T-helper 2 cell treated with Interferon-gamma antibody and Interleukin-4, amounts not matched to agents 5 μg/mL and 100 μg/mL, for 36 hours (primary cell): ENCODE measurements around the gene TSPAN11.

Experiments used
- DNase-seq: peaks from one replicate; pipeline ENCODE4 v3.0.0; 2021; ENCODE audit warnings: low spot score
- H3K27ac Mint-ChIP-seq: one replicate; pipeline ENCODE4 v1.8.0; 2021; ENCODE audit warnings: mild to moderate bottlenecking, mixed read lengths
- H3K27me3 Mint-ChIP-seq: one replicate; pipeline ENCODE4 v1.8.0; 2021; ENCODE audit warnings: low read depth, mixed read lengths
- H3K36me3 Mint-ChIP-seq: one replicate; pipeline ENCODE4 v1.8.0; 2021; ENCODE audit warnings: low read depth, mixed read lengths
- H3K4me1 Mint-ChIP-seq: one replicate; pipeline ENCODE4 v1.8.0; 2021; ENCODE audit warnings: low read depth, mixed read lengths
- H3K4me3 Mint-ChIP-seq: one replicate; pipeline ENCODE4 v1.8.0; 2022; ENCODE audit warnings: mild to moderate bottlenecking, moderate library complexity, mixed read lengths
- H3K9me3 Mint-ChIP-seq: one replicate; pipeline ENCODE4 v1.8.0; 2021; ENCODE audit warnings: mixed read lengths

Gene TSPAN11

GRCh38 chr12:30973175-30973574 is 46.6 kb downstream of the TSPAN11 start:
- peaks cover 4% of the 10 kb centered on the region for H3K27me3 Mint-ChIP-seq
- no peaks in the 10 kb centered on the region for H3K4me1 Mint-ChIP-seq
- no peaks in the 10 kb centered on the region for H3K36me3 Mint-ChIP-seq
- H3K4me3 Mint-ChIP-seq = no peak overlapping the region
- no peak for DNase-seq
- no peaks in the 10 kb centered on the region for H3K9me3 Mint-ChIP-seq
- H3K27ac Mint-ChIP-seq = no peak overlapping the region

GRCh38 chr12:30973830-30974229 is 47.3 kb downstream of the TSPAN11 start:
- peaks cover 4% of the 10 kb centered on the region for H3K27me3 Mint-ChIP-seq
- no peaks in the 10 kb centered on the region for H3K36me3 Mint-ChIP-seq
- no peak overlapping the region for H3K27ac Mint-ChIP-seq
- DNase-seq = no peak
- H3K4me3 Mint-ChIP-seq = no peak overlapping the region
- H3K9me3 Mint-ChIP-seq = no peaks in the 10 kb centered on the region
- H3K4me1 Mint-ChIP-seq = no peaks in the 10 kb centered on the region

- H3K27ac Mint-ChIP-seq = no peak overlapping the region
- H3K36me3 Mint-ChIP-seq = no peaks in the 10 kb centered on the region
- H3K9me3 Mint-ChIP-seq = no peaks in the 10 kb centered on the region
- H3K27me3 Mint-ChIP-seq = peaks cover 4% of the 10 kb centered on the region
- DNase-seq = no peak
- no peaks in the 10 kb centered on the region for H3K4me1 Mint-ChIP-seq
- no peak overlapping the region for H3K4me3 Mint-ChIP-seq
Measured at GRCh38 chr12:30974746-30975500, 48.4 kb downstream of the TSPAN11 start.

GRCh38 chr12:30975581-30975980 is 49.0 kb downstream of the TSPAN11 start:
- H3K27me3 Mint-ChIP-seq = peaks cover 4% of the 10 kb centered on the region
- no peaks in the 10 kb centered on the region for H3K9me3 Mint-ChIP-seq
- no peak overlapping the region for H3K4me3 Mint-ChIP-seq
- H3K27ac Mint-ChIP-seq = no peak overlapping the region
- DNase-seq = no peak
- H3K36me3 Mint-ChIP-seq = no peaks in the 10 kb centered on the region
- no peaks in the 10 kb centered on the region for H3K4me1 Mint-ChIP-seq

- no peak for DNase-seq
- Mint-ChIP-seq H3K36me3 (no peaks in the 10 kb centered on the region), H3K4me1 (no peaks in the 10 kb centered on the region), H3K27me3 (peaks cover 2% of the 10 kb centered on the region), H3K4me3 (no peak overlapping the region), H3K9me3 (no peaks in the 10 kb centered on the region), H3K27ac (no peak overlapping the region)
Measured at GRCh38 chr12:30976206-30976605, 49.7 kb downstream of the TSPAN11 start.

- Mint-ChIP-seq H3K9me3 (no peaks in the 10 kb centered on the region), H3K4me3 (no peak overlapping the region), H3K36me3 (no peaks in the 10 kb centered on the region), H3K4me1 (no peaks in the 10 kb centered on the region), H3K27ac (no peak overlapping the region), H3K27me3 (no peaks in the 10 kb centered on the region)
- DNase-seq = no peak
Measured at GRCh38 chr12:30977124-30977523, 50.6 kb downstream of the TSPAN11 start.

GRCh38 chr12:30977537-30978349 is 51.2 kb downstream of the TSPAN11 start:
- no peak overlapping the region for H3K4me3 Mint-ChIP-seq
- H3K36me3 Mint-ChIP-seq = no peaks in the 10 kb centered on the region

GRCh38 chr12:30978639-30979038 is 52.1 kb downstream of the TSPAN11 start:
- Mint-ChIP-seq H3K4me3 (no peak overlapping the region), H3K9me3 (no peaks in the 10 kb centered on the region), H3K36me3 (no peaks in the 10 kb centered on the region), H3K4me1 (no peaks in the 10 kb centered on the region), H3K27ac (no peak overlapping the region), H3K27me3 (no peaks in the 10 kb centered on the region)
- DNase-seq = no peak

More at GRCh38 chr12:30977537-30978349, 51.2 kb downstream of the TSPAN11 start:
- no peaks in the 10 kb centered on the region for H3K4me1 Mint-ChIP-seq
- H3K9me3 Mint-ChIP-seq = no peaks in the 10 kb centered on the region
- no peaks in the 10 kb centered on the region for H3K27me3 Mint-ChIP-seq
- no peak overlapping the region for H3K27ac Mint-ChIP-seq
- DNase-seq = no peak

GRCh38 chr12:30979371-30980259 is 53.1 kb downstream of the TSPAN11 start:
- H3K9me3 Mint-ChIP-seq = no peaks in the 10 kb centered on the region
- H3K27ac Mint-ChIP-seq = no peak overlapping the region
- no peak overlapping the region for H3K4me3 Mint-ChIP-seq
- no peaks in the 10 kb centered on the region for H3K27me3 Mint-ChIP-seq
- DNase-seq = no peak
- H3K4me1 Mint-ChIP-seq = no peaks in the 10 kb centered on the region
- H3K36me3 Mint-ChIP-seq = no peaks in the 10 kb centered on the region

- Mint-ChIP-seq H3K36me3 (no peaks in the 10 kb centered on the region), H3K4me1 (no peaks in the 10 kb centered on the region), H3K27ac (no peak overlapping the region), H3K27me3 (no peaks in the 10 kb centered on the region), H3K9me3 (no peaks in the 10 kb centered on the region), H3K4me3 (no peak overlapping the region)
- no peak for DNase-seq
Measured at GRCh38 chr12:30980955-30981662, 54.6 kb downstream of the TSPAN11 start.

- Mint-ChIP-seq H3K4me3 (no peak overlapping the region), H3K36me3 (no peaks in the 10 kb centered on the region), H3K27me3 (no peaks in the 10 kb centered on the region), H3K4me1 (no peaks in the 10 kb centered on the region), H3K9me3 (no peaks in the 10 kb centered on the region), H3K27ac (no peak overlapping the region)
- DNase-seq = no peak
Measured at GRCh38 chr12:30982413-30982812, 55.9 kb downstream of the TSPAN11 start.

- Mint-ChIP-seq H3K4me3 (no peak overlapping the region), H3K36me3 (no peaks in the 10 kb centered on the region), H3K9me3 (no peaks in the 10 kb centered on the region), H3K4me1 (no peaks in the 10 kb centered on the region), H3K27ac (no peak overlapping the region), H3K27me3 (no peaks in the 10 kb centered on the region)
- no peak for DNase-seq
Measured at GRCh38 chr12:30985814-30986452, 59.4 kb downstream of the TSPAN11 start.

GRCh38 chr12:30988086-30988485 is 61.5 kb downstream of the TSPAN11 start:
- no peak for DNase-seq
- Mint-ChIP-seq H3K9me3 (no peaks in the 10 kb centered on the region), H3K36me3 (no peaks in the 10 kb centered on the region)

More at GRCh38 chr12:30988086-30988485, 61.5 kb downstream of the TSPAN11 start:
- Mint-ChIP-seq H3K27me3 (no peaks in the 10 kb centered on the region), H3K4me3 (no peak overlapping the region), H3K27ac (no peak overlapping the region), H3K4me1 (no peaks in the 10 kb centered on the region)
